ENCODE measurements around the gene AGTRAP. TPM values are rescaled to one million over a fixed set of nuclear protein-coding genes. Genes with fewer than 3 reads are reported as not detected.

The AGTRAP gene
- total and polyA plus RNA-seq, 9 of the 15 experiments (the other 6 are each of a cell fraction or from before 2014, with no cell fraction given) = 26.8 to 105 (median 57.5) TPM

DNA sequence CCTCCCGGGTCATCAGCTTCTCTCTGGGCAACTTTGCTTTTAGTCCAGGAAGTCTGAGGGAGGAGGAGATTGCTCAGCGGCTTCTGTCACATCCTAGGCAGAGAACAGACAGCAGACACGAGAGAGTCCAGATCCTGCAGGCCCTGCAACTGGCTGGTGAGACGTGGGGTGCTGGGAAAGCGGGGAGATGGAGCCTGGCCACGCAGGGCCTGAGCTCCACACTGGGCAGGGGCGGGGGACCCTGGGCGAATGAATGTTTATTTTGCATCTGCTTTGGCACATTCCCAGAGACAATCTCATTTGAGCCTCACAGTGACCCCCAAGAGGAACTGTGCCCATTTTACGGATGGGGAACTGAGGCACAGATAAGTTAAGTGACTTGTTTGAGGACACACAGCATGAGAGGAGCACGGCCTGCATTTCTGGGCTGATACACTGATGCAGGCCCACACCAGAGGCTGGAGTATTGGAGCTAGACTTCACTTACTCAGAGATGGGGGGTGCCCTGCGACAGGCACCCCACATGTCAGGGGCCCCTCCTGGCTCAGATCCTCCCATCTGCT lies 35.6 kb downstream of the AGTRAP start (continued):
- no peak for TF ChIP-seq SAFB2 (IDR thresholded peaks at IDR 0.05; ENCODE audit: borderline replicate concordance, low read depth, low read length, severe bottlenecking)
- no peak for TF ChIP-seq ZNF274 (IDR thresholded peaks at IDR 0.05; ENCODE audit: borderline replicate concordance, low read depth, low read length)
- peak; percentile 92 for TF ChIP-seq BCOR (IDR thresholded peaks at IDR 0.05)
- TF ChIP-seq ZFP30 (CRISPR knock-in tag; IDR thresholded peaks at IDR 0.05; ENCODE audit: borderline replicate concordance) = no peak
- TF ChIP-seq HDAC2 (IDR thresholded peaks at IDR 0.05) = 0 out of 2 replicates have a peak, but pooled peaks have one; percentile 29
- no peak for TF ChIP-seq CREM (IDR thresholded peaks at IDR 0.05; ENCODE audit: low read depth)
- TF ChIP-seq TAL1 (IDR thresholded peaks at IDR 0.05) = no peak
- TF ChIP-seq, protein P1, sequence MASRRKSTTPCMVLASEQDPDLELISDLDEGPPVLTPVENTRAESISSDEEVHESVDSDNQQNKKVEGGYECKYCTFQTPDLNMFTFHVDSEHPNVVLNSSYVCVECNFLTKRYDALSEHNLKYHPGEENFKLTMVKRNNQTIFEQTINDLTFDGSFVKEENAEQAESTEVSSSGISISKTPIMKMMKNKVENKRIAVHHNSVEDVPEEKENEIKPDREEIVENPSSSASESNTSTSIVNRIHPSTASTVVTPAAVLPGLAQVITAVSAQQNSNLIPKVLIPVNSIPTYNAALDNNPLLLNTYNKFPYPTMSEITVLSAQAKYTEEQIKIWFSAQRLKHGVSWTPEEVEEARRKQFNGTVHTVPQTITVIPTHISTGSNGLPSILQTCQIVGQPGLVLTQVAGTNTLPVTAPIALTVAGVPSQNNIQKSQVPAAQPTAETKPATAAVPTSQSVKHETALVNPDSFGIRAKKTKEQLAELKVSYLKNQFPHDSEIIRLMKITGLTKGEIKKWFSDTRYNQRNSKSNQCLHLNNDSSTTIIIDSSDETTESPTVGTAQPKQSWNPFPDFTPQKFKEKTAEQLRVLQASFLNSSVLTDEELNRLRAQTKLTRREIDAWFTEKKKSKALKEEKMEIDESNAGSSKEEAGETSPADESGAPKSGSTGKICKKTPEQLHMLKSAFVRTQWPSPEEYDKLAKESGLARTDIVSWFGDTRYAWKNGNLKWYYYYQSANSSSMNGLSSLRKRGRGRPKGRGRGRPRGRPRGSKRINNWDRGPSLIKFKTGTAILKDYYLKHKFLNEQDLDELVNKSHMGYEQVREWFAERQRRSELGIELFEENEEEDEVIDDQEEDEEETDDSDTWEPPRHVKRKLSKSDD (conservative IDR thresholded peaks at IDR 0.05; ENCODE audit: low read length) = no peak
- TF ChIP-seq TEAD2 (tag; IDR thresholded peaks at IDR 0.05) = no peak
- no peak for TF ChIP-seq ZNF282 (CRISPR knock-in tag; IDR thresholded peaks at IDR 0.05)
- TF ChIP-seq STAT5B (CRISPR knock-in tag; IDR thresholded peaks at IDR 0.05) = no peak
- 0 out of 2 replicates have a peak, but pooled peaks have one; percentile 58 for TF ChIP-seq PTBP1 (IDR thresholded peaks at IDR 0.05; ENCODE audit: low read depth, low read length)
- peak; percentile 89 for TF ChIP-seq RBM25 (IDR thresholded peaks at IDR 0.05; ENCODE audit: low read depth, low read length, severe bottlenecking)
- TF ChIP-seq, protein P2, sequence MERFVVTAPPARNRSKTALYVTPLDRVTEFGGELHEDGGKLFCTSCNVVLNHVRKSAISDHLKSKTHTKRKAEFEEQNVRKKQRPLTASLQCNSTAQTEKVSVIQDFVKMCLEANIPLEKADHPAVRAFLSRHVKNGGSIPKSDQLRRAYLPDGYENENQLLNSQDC (CRISPR knock-in tag; IDR thresholded peaks at IDR 0.05) = no peak
- TF ChIP-seq BACH1 (tag; IDR thresholded peaks at IDR 0.05) = no peak
